GM12865 (cell line): ENCODE results near the gene ASIC1.

ENCODE experiments used
- DNase-seq: peaks from one replicate; pipeline ENCODE4 v3.0.0; 2010; ENCODE audit warnings: low read depth
- H3K4me3 ChIP-seq: 2 replicates; pipeline ENCODE4 v1.5.1; 2011; ENCODE audit warnings: mild to moderate bottlenecking, low read depth, low read length, control low read depth
- CTCF ChIP-seq: IDR thresholded peaks from 2 replicates; pipeline ENCODE4 v1.5.1; 2011; ENCODE audit warnings: low read length, control low read depth, low read depth, inconsistent platforms; ENCODE audit not compliant: insufficient read depth; ENCODE audit errors: missing control alignments

The ASIC1 gene

DNA sequence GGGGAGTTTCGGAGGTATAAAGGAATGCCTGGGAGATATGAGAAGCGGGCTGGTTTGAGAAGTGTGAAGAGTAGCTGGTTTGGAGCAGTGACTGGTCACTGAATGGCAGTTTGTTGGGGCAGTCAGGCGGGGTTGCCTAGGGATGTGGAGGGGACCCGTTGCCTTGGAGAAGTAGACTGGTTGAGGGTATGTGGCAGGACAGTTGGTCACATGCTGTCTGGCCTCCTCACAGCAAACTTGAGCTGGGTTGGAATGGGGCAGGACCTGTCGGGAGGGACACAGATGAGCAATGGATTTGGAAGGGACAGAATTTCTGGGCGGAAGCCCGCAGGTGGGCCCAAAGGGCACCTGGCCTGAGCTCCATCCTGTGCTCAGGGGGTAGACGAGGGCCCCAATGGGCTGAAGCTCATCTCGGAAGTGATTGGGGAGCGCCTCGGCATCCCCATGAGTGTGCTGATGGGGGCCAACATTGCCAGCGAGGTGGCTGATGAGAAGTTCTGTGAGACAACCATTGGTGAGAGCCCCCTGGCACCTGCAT, 48.6 kb downstream of the ASIC1 start:
- TF ChIP-seq CTCF = no peak
- H3K4me3 ChIP-seq = no peak overlapping the region

DNA sequence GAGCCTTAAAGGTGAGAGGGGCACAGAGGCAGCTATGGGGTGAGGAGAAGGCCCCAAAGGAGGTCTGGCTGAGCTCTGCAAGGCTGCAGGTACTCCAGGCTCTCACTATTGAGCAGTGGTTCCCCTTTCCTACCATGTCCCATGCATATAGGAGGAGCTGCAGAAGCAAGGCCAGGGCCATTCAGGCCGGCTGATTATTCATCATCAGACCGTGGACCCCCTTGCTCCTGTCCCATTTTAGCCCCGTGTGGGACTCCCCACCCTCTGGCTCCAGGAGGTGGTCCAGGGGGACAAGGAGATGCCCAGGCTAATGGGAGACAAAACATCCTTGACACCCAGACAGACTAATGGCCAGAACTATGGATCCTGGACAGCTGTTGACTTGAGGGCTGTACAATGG, 49.5 kb downstream of the ASIC1 start:
- no peak for TF ChIP-seq CTCF
- no peak for DNase-seq
- no peak overlapping the region for H3K4me3 ChIP-seq

More for the DNA sequence above, 48.6 kb downstream of the ASIC1 start:
- no peak for DNase-seq

DNA sequence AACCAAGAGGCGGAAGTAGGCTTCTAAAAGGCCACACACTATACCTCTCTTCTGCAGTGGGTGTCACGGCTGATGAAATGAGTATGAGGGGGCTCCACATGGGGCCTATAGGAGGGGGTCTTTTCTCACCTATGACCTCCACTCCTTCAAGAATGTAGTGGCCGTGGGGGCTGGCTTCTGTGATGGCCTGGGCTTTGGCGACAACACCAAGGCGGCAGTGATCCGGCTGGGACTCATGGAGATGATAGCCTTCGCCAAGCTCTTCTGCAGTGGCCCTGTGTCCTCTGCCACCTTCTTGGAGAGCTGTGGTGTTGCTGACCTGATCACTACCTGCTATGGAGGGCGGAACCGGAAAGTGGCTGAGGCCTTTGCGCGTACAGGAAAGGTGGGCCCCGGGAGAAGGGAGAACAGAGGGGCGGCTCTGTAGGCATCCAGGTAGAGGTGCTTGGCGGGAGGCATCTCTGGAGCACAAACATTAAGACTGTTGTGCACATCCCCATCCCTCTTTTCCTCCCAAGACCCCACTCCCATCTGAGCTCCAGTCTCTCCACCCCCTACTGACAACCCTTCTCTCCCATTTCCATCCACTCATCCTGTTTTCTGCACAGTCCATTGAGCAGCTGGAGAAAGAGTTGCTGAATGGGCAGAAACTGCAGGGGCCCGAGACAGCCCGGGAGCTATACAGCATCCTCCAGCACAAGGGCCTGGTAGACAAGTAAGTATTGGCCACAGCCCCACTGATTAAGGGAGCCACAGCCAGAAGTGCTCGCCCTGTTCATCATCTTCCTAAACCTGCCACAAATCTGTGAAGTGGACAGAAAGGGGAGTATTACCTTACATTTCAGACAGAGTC, 50.2 kb downstream of the ASIC1 start:
- TF ChIP-seq CTCF = no peak
- no peak for DNase-seq
- no peak overlapping the region for H3K4me3 ChIP-seq

GRCh38 chr12:50109319-50109718, 51.9 kb downstream of the ASIC1 start:
- no peak overlapping the region for H3K4me3 ChIP-seq
- no peak for TF ChIP-seq CTCF
- no peak for DNase-seq

- H3K4me3 ChIP-seq = peak overlapping the region; percentile 58
- DNase-seq = peak; percentile 69
- no peak for TF ChIP-seq CTCF
Measured at GRCh38 chr12:50110127-50110761, 52.8 kb downstream of the ASIC1 start.

DNA sequence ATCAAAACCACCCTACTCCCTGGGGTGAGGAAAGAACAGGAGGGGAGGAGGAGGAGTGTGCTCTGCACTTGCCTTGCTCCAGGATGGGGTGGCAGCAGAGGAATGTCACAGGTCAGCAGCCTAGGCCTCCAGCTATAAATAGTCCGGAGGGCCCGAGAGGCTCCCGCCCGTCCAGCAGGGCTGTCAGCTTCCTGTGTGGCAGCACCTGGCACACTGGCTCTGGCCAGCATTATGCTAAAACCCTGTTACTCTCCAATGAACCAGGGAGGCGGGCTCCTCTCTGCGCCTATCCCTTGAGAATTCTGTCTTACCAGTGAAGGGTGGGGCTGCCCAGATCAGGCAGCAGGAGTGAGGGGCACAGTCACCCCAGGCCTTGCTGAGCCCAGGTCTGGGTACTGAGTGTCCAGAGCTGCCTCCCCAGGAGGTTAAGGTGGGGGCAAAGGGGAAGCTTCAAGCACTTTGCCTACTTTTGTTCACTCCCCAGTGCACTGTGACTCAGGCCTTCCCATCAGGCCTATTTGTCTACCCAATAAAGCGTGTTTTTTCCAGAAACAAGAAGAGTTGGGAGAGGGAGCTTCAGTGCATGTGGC, 53.5 kb downstream of the ASIC1 start:
- peak; percentile 71 for DNase-seq
- peak overlapping the region; percentile 58 for H3K4me3 ChIP-seq
- no peak for TF ChIP-seq CTCF
